ENCODE measurements around the gene PGAM5. TPM values are rescaled to one million over a fixed set of nuclear protein-coding genes. Genes with fewer than 3 reads are reported as not detected.

Gene PGAM5
- total RNA-seq, 1 donor from 2014 or later: 42.7 TPM

Other genes with a start within 250 kb of the PGAM5 start
- gene FBRSL1, start 220.7 kb upstream of the PGAM5 start, total RNA-seq: 13.1 and 20.6 TPM in 2 replicates
- not detected in 2 replicates for gene LRCOL1, start 100.3 kb upstream of the PGAM5 start, total RNA-seq
- gene P2RX2, start 92.1 kb upstream of the PGAM5 start, total RNA-seq: not detected in 2 replicates
- gene POLE, start 23.5 kb upstream of the PGAM5 start, total RNA-seq: 9.9 and 11.2 TPM in 2 replicates
- 12.4 and 13.2 TPM in 2 replicates for gene PXMP2, start 23.3 kb upstream of the PGAM5 start, total RNA-seq
- gene ANKLE2, start 51.0 kb downstream of the PGAM5 start, total RNA-seq: 50.8 and 51.6 TPM in 2 replicates
- 92.9 and 109 TPM in 2 replicates for gene GOLGA3, start 118.0 kb downstream of the PGAM5 start, total RNA-seq
- gene CHFR, start 176.8 kb downstream of the PGAM5 start, total RNA-seq: 26.6 and 34.8 TPM in 2 replicates
- 8.9 and 17.3 TPM in 2 replicates for gene ZNF605, start 245.5 kb downstream of the PGAM5 start, total RNA-seq

Measured in myocyte (in vitro differentiated cells).